H1 (cell line): ENCODE data around the gene PPP1R9A. TPM values are rescaled to one million over a fixed set of nuclear protein-coding genes. Genes with fewer than 3 reads are reported as not detected.

Experiments used
- CTCF ChIA-PET: fragments of 300-600 bp; sonication (Branson Sonifier 250); formaldehyde crosslinking; loops from one replicate; lab custom pipeline; 2021; ENCODE audit not compliant: partially characterized antibody; lab: Charles Lee
- POLR2A ChIA-PET: fragments of 300-600 bp; sonication (Branson Sonifier 250); formaldehyde crosslinking; loops from one replicate; lab custom pipeline; 2021; ENCODE audit warnings: inconsistent platforms; ENCODE audit not compliant: partially characterized antibody; lab: Charles Lee
- DNase-seq, 2 experiments: peaks; one replicate each; pipeline versions ENCODE4 v3.0.0 to v3.0.0-alpha.2; 2010 to 2022; ENCODE audit warnings: low spot score in 2 of 2, low read depth in 1 of 2, mixed read lengths in 1 of 2
- FAIRE-seq: peaks from 2 replicates; lab custom pipeline; 2011; peaks lifted over from hg19 to GRCh38; lab: Jason Lieb, UNC
- H2AFZ ChIP-seq: 2 replicates; pipeline ENCODE4 v1.8.1; 2012; ENCODE audit warnings: low read length, inconsistent platforms
- H2AK5ac ChIP-seq: 2 replicates; pipeline ENCODE4 v1.6.1; 2013; ENCODE audit warnings: low read depth, low read length
- H2BK120ac ChIP-seq: replicated peaks from 2 replicates; pipeline ENCODE3; 2013; ENCODE audit warnings: low read depth, low read length, inconsistent platforms
- H2BK12ac ChIP-seq: 2 replicates; pipeline ENCODE4 v1.6.1; 2013; ENCODE audit warnings: low read depth, low read length
- H2BK15ac ChIP-seq: 2 replicates; pipeline ENCODE4 v1.6.1; 2013; ENCODE audit warnings: low read length
- H2BK20ac ChIP-seq: 2 replicates; pipeline ENCODE4 v1.6.1; 2013; ENCODE audit warnings: low read length
- H2BK5ac ChIP-seq: 2 replicates; pipeline ENCODE4 v1.6.1; 2013; ENCODE audit warnings: low read depth, low read length
- H3K14ac ChIP-seq: 2 replicates; pipeline ENCODE4 v1.6.1; 2013; ENCODE audit warnings: inconsistent platforms; ENCODE audit not compliant: insufficient read length
- H3K18ac ChIP-seq: 2 replicates; pipeline ENCODE4 v1.6.1; 2013; ENCODE audit warnings: low read length; ENCODE audit errors: extremely low read depth
- H3K23ac ChIP-seq: 2 replicates; pipeline ENCODE4 v1.6.1; 2013; ENCODE audit warnings: inconsistent platforms; ENCODE audit not compliant: insufficient read length
- H3K23me2 ChIP-seq: 2 replicates; pipeline ENCODE4 v1.6.1; 2013; ENCODE audit warnings: low read depth, low read length
- H3K27ac ChIP-seq: 2 replicates; pipeline ENCODE4 v1.6.1; 2011; ENCODE audit warnings: low read depth, low read length, inconsistent platforms
- H3K27me3 ChIP-seq, 4 experiments: replicated peaks in 1 of 4; 1 replicate in 1 of 4; 2 replicates in 3 of 4; pipeline versions ENCODE4 v1.6.1 to v1.8.1; 2011 to 2013; ENCODE audit warnings: low read length in 3 of 4, mild to moderate bottlenecking in 3 of 4, inconsistent platforms in 2 of 4, mixed read lengths in 2 of 4, moderate library complexity in 1 of 4; ENCODE audit not compliant: control insufficient read depth in 3 of 4, insufficient read depth in 3 of 4; ENCODE audit errors: extremely low read depth in 1 of 4
- H3K36me3 ChIP-seq, 4 experiments: 2 replicates each; pipeline versions ENCODE4 v1.6.1 to v1.8.1; 2011 to 2013; ENCODE audit warnings: mild to moderate bottlenecking in 4 of 4, low read length in 3 of 4, moderate library complexity in 2 of 4, control low read depth in 1 of 4, inconsistent platforms in 1 of 4; ENCODE audit not compliant: insufficient read depth in 4 of 4, control insufficient read depth in 2 of 4
- H3K4ac ChIP-seq: replicated peaks from 2 replicates; pipeline ENCODE3; 2013; ENCODE audit warnings: low read length, low read depth, mixed read lengths, inconsistent platforms; ENCODE audit not compliant: insufficient read length
- H3K4me1 ChIP-seq, 4 experiments: replicated peaks in 1 of 4; 1 replicate in 1 of 4; 2 replicates in 3 of 4; pipeline versions ENCODE4 v1.6.1 to v1.8.1; 2011 to 2013; ENCODE audit warnings: low read length in 3 of 4, inconsistent platforms in 2 of 4, mixed read lengths in 1 of 4; ENCODE audit not compliant: insufficient read depth in 4 of 4, control insufficient read depth in 3 of 4
- H3K4me2 ChIP-seq, 2 experiments: 2 replicates each; pipeline versions ENCODE4 v1.6.1 to v1.8.1; 2011 to 2013; ENCODE audit warnings: low read depth in 2 of 2, low read length in 2 of 2, control low read depth in 1 of 2, inconsistent platforms in 1 of 2, mild to moderate bottlenecking in 1 of 2; ENCODE audit not compliant: insufficient read depth in 1 of 2
- H3K4me3 ChIP-seq, 4 experiments: fragments of 200-600, 300-600 bp in 1 of 4; sonication (generic), shearing (Covaris generic), sonication (Bioruptor Twin) in 1 of 4; 2 replicates each; pipeline versions ENCODE4 v1.5.1 to v1.8.1; 2011 to 2016; ENCODE audit warnings: low read length in 4 of 4, low read depth in 3 of 4, control low read depth in 2 of 4, inconsistent platforms in 2 of 4, mild to moderate bottlenecking in 2 of 4, mixed read lengths in 1 of 4, moderate library complexity in 1 of 4; ENCODE audit not compliant: insufficient read depth in 2 of 4; ENCODE audit errors: extremely low read depth in 1 of 4
- H3K56ac ChIP-seq: replicated peaks from 2 replicates; pipeline ENCODE3; 2013; ENCODE audit warnings: low read depth, mild to moderate bottlenecking, mixed read lengths, low read length, inconsistent platforms; ENCODE audit not compliant: insufficient read length
- H3K79me1 ChIP-seq: 2 replicates; pipeline ENCODE4 v1.6.1; 2013; ENCODE audit warnings: low read depth, low read length, control low read depth
- H3K79me2 ChIP-seq, 2 experiments: 2 replicates each; pipeline versions ENCODE4 v1.6.1 to v1.8.1; 2012 to 2013; ENCODE audit warnings: low read length in 2 of 2, mild to moderate bottlenecking in 2 of 2, inconsistent platforms in 1 of 2; ENCODE audit not compliant: insufficient read depth in 2 of 2, control insufficient read depth in 1 of 2
- H3K9ac ChIP-seq, 4 experiments: replicated peaks in 1 of 4; 1 replicate in 1 of 4; 2 replicates in 3 of 4; pipeline versions ENCODE4 v1.6.1 to v1.8.1; 2011 to 2013; ENCODE audit warnings: low read depth in 3 of 4, low read length in 3 of 4, control low read depth in 2 of 4, mild to moderate bottlenecking in 2 of 4, moderate library complexity in 2 of 4, inconsistent platforms in 1 of 4; ENCODE audit errors: extremely low read depth in 1 of 4
- H3K9me3 ChIP-seq, 2 experiments: 2 replicates each; pipeline versions ENCODE4 v1.6.1 to v1.8.1; 2012 to 2013; ENCODE audit warnings: mild to moderate bottlenecking in 2 of 2, moderate library complexity in 2 of 2, control low read depth in 1 of 2, inconsistent platforms in 1 of 2, low read depth in 1 of 2, low read length in 1 of 2, mixed read lengths in 1 of 2; ENCODE audit not compliant: insufficient read depth in 2 of 2
- H4K20me1 ChIP-seq, 2 experiments: replicated peaks in 1 of 2; 2 replicates each; pipeline versions ENCODE3 to v1.8.1; 2011 to 2013; ENCODE audit warnings: inconsistent platforms in 2 of 2, low read length in 2 of 2, mild to moderate bottlenecking in 1 of 2; ENCODE audit not compliant: insufficient read depth in 2 of 2, control insufficient read depth in 1 of 2
- H4K5ac ChIP-seq: 2 replicates; pipeline ENCODE4 v1.6.1; 2013; ENCODE audit warnings: low read length, low read depth, mixed read lengths, inconsistent platforms; ENCODE audit not compliant: insufficient read length
- H4K8ac ChIP-seq: 2 replicates; pipeline ENCODE4 v1.8.0; 2013; ENCODE audit warnings: mild to moderate bottlenecking, moderate library complexity, low read length, inconsistent platforms; ENCODE audit not compliant: insufficient read depth; ENCODE audit errors: extremely low read depth
- H4K91ac ChIP-seq: replicated peaks from 2 replicates; pipeline ENCODE3; 2013; ENCODE audit warnings: low read length, mixed read lengths, inconsistent platforms; ENCODE audit not compliant: insufficient read length
- ATF3 ChIP-seq: IDR thresholded peaks from 2 replicates; pipeline ENCODE4 v1.6.1; 2011; ENCODE audit warnings: low read depth, mild to moderate bottlenecking, low read length; ENCODE audit not compliant: insufficient read depth
- BCL11A ChIP-seq, 2 experiments: IDR thresholded peaks; one replicate each; pipeline ENCODE4 v1.6.1; 2011; ENCODE audit warnings: low read depth in 2 of 2, low read length in 2 of 2, mild to moderate bottlenecking in 2 of 2
- BRCA1 ChIP-seq: IDR thresholded peaks from 2 replicates; pipeline ENCODE4 v1.6.1; 2012; ENCODE audit warnings: low read depth, low read length, improper control_type of control experiment
- CBX8 ChIP-seq: fragments of 300-800, 300-1000 bp; sonication (generic); IDR thresholded peaks from 2 replicates; pipeline ENCODE4 v1.7.1; 2016; ENCODE audit warnings: low read depth, low read length, borderline replicate concordance
- CTBP2 ChIP-seq: IDR thresholded peaks from 2 replicates; pipeline ENCODE4 v1.7.0; 2011; ENCODE audit warnings: borderline replicate concordance, mild to moderate bottlenecking, moderate library complexity, mixed read lengths, low read length; ENCODE audit not compliant: insufficient read depth, insufficient read length
- CTCF ChIP-seq, 3 experiments: IDR thresholded peaks; 1 replicate in 2 of 3; 2 replicates in 1 of 3; pipeline versions ENCODE4 v1.5.1 to v1.6.1; 2011; ENCODE audit warnings: low read length in 3 of 3, mild to moderate bottlenecking in 3 of 3, inconsistent platforms in 2 of 3, low read depth in 1 of 3, moderate library complexity in 1 of 3; ENCODE audit not compliant: insufficient read depth in 1 of 3; ENCODE audit errors: control extremely low read depth in 1 of 3
- NANOG ChIP-seq: IDR thresholded peaks from 2 replicates; pipeline ENCODE4 v1.6.1; 2011; ENCODE audit warnings: low read length, low read depth, mild to moderate bottlenecking, inconsistent platforms; ENCODE audit not compliant: insufficient read depth, poor library complexity, severe bottlenecking
- RFX5 ChIP-seq: IDR thresholded peaks from 2 replicates; pipeline ENCODE4 v1.6.1; 2011; ENCODE audit warnings: low read depth, low read length, improper control_type of control experiment, borderline replicate concordance
- SP1 ChIP-seq: IDR thresholded peaks from 2 replicates; pipeline ENCODE4 v1.6.1; 2011; ENCODE audit warnings: low read depth, low read length
- WGBS, 2 experiments: shearing (Covaris generic) in 1 of 2; methylation state at CpG; one replicate each; pipeline versions ENCODE4 v1.1.6 to v1.1.7; 2013 to 2015; ENCODE audit warnings: low lambda C conversion rate in 2 of 2, mixed read lengths in 2 of 2, inconsistent platforms in 1 of 2, low coverage in 1 of 2, missing lambda C conversion rate in 1 of 2; ENCODE audit not compliant: insufficient replicate concordance in 2 of 2, insufficient coverage in 1 of 2, insufficient read length in 1 of 2; ENCODE audit errors: extremely low coverage in 1 of 2, missing lambda C conversion rate in 1 of 2; 5-methylcytosine and 5-hydroxymethylcytosine counted together
- polyA plus RNA-seq, 7 experiments: library from polyadenylated mRNA; depleted of rRNA in 3 of 7; stranded (reverse) in 5 of 7; unstranded in 2 of 7; fragments of >200 nt in 5 of 7; fragments of 200-250 nt in 2 of 7; gene quantifications; 1 replicate in 5 of 7; 2 replicates in 1 of 7; 4 replicates in 1 of 7; pipeline versions ENCODE4 v1.2.1 to v1.2.3, GENCODE V29; 2011 to 2013; ENCODE audit warnings: missing spikeins in 2 of 7, mixed read lengths in 2 of 7
- total RNA-seq: library from RNA; stranded (reverse); fragmentation: NEBNext Ultra II Directional; extraction: Animal tissue kit (Norgen Biotek cat#: 25700); gene quantifications from 2 replicates; pipeline ENCODE4 v1.2.1, GENCODE V29; 2021

PPP1R9A gene
- total and polyA plus RNA-seq, 2 of the 8 experiments (the other 6 are each of a cell fraction or from before 2014, with no cell fraction given): 3.0 to 20.3 TPM

- 0 out of 4 replicates have a peak overlapping the region, but pooled peaks have one; percentile 29 to 42 for H3K4me2 ChIP-seq
- H3K27ac ChIP-seq: peak overlapping the region; percentile 70; the same call in 1 of the 2 replicates
- no peak overlapping the region for H3K18ac ChIP-seq
- H4K8ac ChIP-seq: no peak overlapping the region; the same call in 1 of the 2 replicates
- H3K9ac ChIP-seq: no peak overlapping the region
- H3K4me3 ChIP-seq: no peak overlapping the region; a peak in 1 of 8 replicates
- peaks cover 5% of the 10 kb centered on the region; the same call in 1 of the 2 replicates for H3K79me1 ChIP-seq
- H3K36me3 ChIP-seq: no peaks in the 10 kb centered on the region
- no peaks in the 10 kb centered on the region for H3K9me3 ChIP-seq
- H2BK5ac ChIP-seq: peak overlapping the region; percentile 71; the same call in 1 of the 2 replicates
- no peaks in the 10 kb centered on the region for H3K23me2 ChIP-seq
- H3K56ac ChIP-seq: no peak overlapping the region
- WGBS, 2 experiments: 92% methylated on average over 7 of the region's 7 CpGs; no CpG with 5 or more reads in 1 of the 2 experiments
- H3K14ac ChIP-seq: no peak overlapping the region
- H3K4me1 ChIP-seq: peaks cover 4 to 10% (median 5%) of the 10 kb centered on the region in 4 experiments; a peak in 6 of 7 replicates
- ChIA-PET CTCF (interaction anchor here (0.5 to 0.6 kb wide), 2 partner anchors 121 to 521 kb away, joined by 3 read pairs; no protein-coding TSS in a partner anchor), POLR2A (no interaction called here)
- no peaks in the 10 kb centered on the region for H3K27me3 ChIP-seq
- no peaks in the 10 kb centered on the region for H4K20me1 ChIP-seq
- no peak overlapping the region for H3K23ac ChIP-seq
- peak overlapping the region; percentile 99 for H2BK15ac ChIP-seq
- no peak overlapping the region for H2AFZ ChIP-seq
- H2AK5ac ChIP-seq: peak overlapping the region; percentile 65; the same call in 1 of the 2 replicates
- H2BK20ac ChIP-seq: peak overlapping the region; percentile 72; the same call in 1 of the 2 replicates
- no peak overlapping the region for H3K4ac ChIP-seq
- no peak overlapping the region for H4K5ac ChIP-seq
- H4K91ac ChIP-seq: peak overlapping the region; percentile 15
- H2BK120ac ChIP-seq: no peak overlapping the region
- DNase-seq (no peak), FAIRE-seq (no peak)
- peaks cover 0 to 24% of the 10 kb centered on the region in 2 experiments; a peak in 3 of 4 replicates for H3K79me2 ChIP-seq
- H2BK12ac ChIP-seq: peak overlapping the region; percentile 71; the same call in 1 of the 2 replicates
- TF ChIP-seq BRCA1: no peak
- no peak for TF ChIP-seq ATF3
- TF ChIP-seq CTBP2: no peak
- no peak for TF ChIP-seq CBX8
- TF ChIP-seq CTCF (IDR thresholded peaks at IDR 0.05; ENCODE audit: control extremely low read depth in 1 of 3, insufficient read depth in 1 of 3, low read depth in 1 of 3, low read length in 3 of 3): no peak
- TF ChIP-seq SP1: no peak
- TF ChIP-seq NANOG: no peak
- TF ChIP-seq RFX5: no peak
- no peak for TF ChIP-seq BCL11A (IDR thresholded peaks at IDR 0.05; ENCODE audit: low read depth in 2 of 2, low read length in 2 of 2)
Observed at GRCh38 chr7:94970085-94970576, 62.7 kb downstream of the PPP1R9A start.
